Mucosa of descending colon (tissue), 3 donors: ENCODE data around the gene FAM177A1. TPM values are rescaled to one million over a fixed set of nuclear protein-coding genes. Genes with fewer than 3 reads are reported as not detected.

ENCODE experiments used
- ATAC-seq: fragments of 200-7000 bp; cut with Tn5 transposase; one replicate; pipeline ENCODE4 v1.9.1; 2020; ENCODE audit warnings: mild to moderate bottlenecking, moderate library complexity
- DNase-seq, 3 donors: peaks; one replicate each; pipeline ENCODE4 v3.0.0-alpha.2; 2020
- H3K36me3 ChIP-seq: fragments of 200-600 bp; one replicate; pipeline ENCODE4 v1.8.0; 2021; ENCODE audit warnings: low read depth, mild to moderate bottlenecking
- H3K4me1 ChIP-seq: fragments of 200-600 bp; one replicate; pipeline ENCODE4 v1.8.0; 2021; ENCODE audit warnings: low read depth, mild to moderate bottlenecking
- H3K4me3 ChIP-seq: fragments of 200-600 bp; one replicate; pipeline ENCODE4 v1.8.0; 2021; ENCODE audit warnings: mild to moderate bottlenecking
- H3K9me3 ChIP-seq: fragments of 200-600 bp; one replicate; pipeline ENCODE4 v1.8.0; 2021; ENCODE audit warnings: mild to moderate bottlenecking
- intact Hi-C, 2 donors: fragments of 100-400 bp; cut with DNase I in 1 of 2; cut with micrococcal nuclease in 1 of 2; formaldehyde crosslinking; loops; one replicate each; pipeline versions ENCODE4 v1.11.0 to v1.11.1; 2022; cut with DNase I, micrococcal nuclease
- total RNA-seq, 3 donors: library from RNA; stranded (reverse); fragmentation: NEBNext Ultra II Directional in 2 of 3; extraction: Animal tissue kit (Norgen Biotek cat#: 25700) in 2 of 3; gene quantifications; one replicate each; pipeline versions ENCODE4 v1.2.1 to v1.2.4, GENCODE V29; 2021 to 2023
- TF ChIP-seq, protein P1 (sequence below): fragments of 200-600 bp; IDR thresholded peaks from one replicate; pipeline ENCODE4 v1.8.0; 2022; ENCODE audit warnings: antibody characterized with exemption, mild to moderate bottlenecking
- donor health status: DM: no; HTN: no; CAD: no; lungs with moderate emphysema.
- donor health status: DM: no; HTN: no; CAD: no.
- donor health status: DM: no; HTN: yes; CAD: no.

FAM177A1 gene
- total RNA-seq, 3 donors from 2014 or later, result 98.1 to 152 (median 142) TPM

DNA sequence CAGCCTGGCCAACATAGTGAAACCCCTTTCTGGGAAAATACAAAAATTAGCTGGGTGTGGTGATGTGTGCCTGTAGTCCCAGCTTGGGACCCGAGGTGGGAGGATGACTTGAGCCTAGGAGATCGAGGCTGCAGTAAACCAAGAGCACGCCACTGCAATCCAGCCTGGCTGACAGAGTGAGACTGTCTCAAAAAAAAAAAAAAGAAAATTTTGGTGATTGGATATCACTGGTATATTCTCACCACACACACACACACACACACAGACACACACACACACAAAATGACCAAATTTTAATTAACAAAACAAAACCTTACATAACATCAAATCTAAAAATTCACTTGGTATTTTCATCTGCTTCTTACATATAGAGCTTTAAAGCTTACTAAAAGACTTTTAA, 3.4 kb upstream of the FAM177A1 start:
- peaks cover under 1% of the 10 kb centered on the region for H3K4me1 ChIP-seq
- ATAC-seq (no peak), DNase-seq (no peak)
- H3K9me3 ChIP-seq, result no peaks in the 10 kb centered on the region
- intact Hi-C loops, result no loop called here
- TF ChIP-seq, protein P1, sequence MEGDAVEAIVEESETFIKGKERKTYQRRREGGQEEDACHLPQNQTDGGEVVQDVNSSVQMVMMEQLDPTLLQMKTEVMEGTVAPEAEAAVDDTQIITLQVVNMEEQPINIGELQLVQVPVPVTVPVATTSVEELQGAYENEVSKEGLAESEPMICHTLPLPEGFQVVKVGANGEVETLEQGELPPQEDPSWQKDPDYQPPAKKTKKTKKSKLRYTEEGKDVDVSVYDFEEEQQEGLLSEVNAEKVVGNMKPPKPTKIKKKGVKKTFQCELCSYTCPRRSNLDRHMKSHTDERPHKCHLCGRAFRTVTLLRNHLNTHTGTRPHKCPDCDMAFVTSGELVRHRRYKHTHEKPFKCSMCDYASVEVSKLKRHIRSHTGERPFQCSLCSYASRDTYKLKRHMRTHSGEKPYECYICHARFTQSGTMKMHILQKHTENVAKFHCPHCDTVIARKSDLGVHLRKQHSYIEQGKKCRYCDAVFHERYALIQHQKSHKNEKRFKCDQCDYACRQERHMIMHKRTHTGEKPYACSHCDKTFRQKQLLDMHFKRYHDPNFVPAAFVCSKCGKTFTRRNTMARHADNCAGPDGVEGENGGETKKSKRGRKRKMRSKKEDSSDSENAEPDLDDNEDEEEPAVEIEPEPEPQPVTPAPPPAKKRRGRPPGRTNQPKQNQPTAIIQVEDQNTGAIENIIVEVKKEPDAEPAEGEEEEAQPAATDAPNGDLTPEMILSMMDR, result no peak
- H3K36me3 ChIP-seq, result no peaks in the 10 kb centered on the region
- no peak overlapping the region for H3K4me3 ChIP-seq

DNA sequence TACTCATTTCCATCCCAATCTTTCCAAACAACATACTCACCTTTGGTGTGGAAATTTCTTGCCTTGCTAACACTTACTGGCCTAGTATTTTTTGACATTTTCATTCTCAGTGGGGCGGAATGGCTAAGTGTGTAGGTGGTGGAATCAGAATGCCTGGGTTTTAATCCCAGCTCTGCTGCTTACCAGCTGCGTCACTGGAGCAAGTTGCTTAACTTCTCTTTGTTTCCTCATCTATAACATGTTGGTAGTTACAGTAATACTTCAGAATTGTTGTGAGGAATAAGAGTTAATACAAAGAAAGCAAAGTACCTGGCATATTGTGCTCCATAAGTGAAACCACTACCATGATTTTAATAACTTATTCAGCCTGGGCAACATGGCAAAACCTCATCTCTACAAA, 3.0 kb upstream of the FAM177A1 start:
- no peaks in the 10 kb centered on the region for H3K36me3 ChIP-seq
- H3K4me1 ChIP-seq, result peaks cover 5% of the 10 kb centered on the region
- no peak for ATAC-seq
- DNase-seq, result no peak
- no peaks in the 10 kb centered on the region for H3K9me3 ChIP-seq
- TF ChIP-seq, protein P1, result no peak
- no peak overlapping the region for H3K4me3 ChIP-seq
- intact Hi-C loops, result no loop called here

DNA sequence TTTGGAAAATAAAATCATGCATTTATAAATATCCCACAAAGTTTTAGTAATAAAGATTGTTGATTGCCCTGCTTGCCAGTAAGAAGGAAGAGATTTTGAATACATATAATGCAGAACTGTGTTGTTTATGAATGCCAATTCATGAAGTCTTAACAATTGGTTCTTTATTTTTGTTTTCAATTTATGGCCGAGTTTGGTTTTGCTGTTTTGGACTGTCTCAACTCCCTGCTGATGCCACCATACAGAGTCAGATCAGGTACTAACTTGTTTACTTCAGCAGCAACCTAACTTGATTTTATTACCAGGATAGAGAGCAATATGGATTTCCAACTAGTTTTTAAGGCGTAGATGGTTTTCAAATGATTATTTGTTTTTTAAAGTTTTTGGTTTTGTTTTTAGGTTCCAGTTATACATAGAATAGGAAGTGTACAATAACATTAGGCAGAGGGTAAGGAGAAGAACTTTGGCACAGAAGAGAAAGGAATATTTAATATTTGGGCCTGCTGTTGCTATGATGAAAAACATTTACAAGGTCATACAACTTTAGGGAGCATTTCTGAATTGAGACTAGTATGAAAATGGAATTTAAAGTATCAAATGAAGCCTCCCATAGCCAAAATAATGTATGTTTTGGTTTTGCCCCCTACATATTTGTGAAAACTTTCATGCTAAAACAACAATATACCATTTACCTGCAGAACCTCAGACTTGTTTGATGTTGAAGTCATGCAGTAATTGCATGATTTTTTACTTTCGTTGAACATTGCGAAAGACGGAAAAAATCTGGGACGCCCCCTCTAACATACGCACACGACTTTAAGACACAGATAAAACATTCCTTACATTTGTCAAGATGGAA, 904 bp upstream of the FAM177A1 start:
- ATAC-seq, result no peak
- H3K9me3 ChIP-seq, result no peaks in the 10 kb centered on the region
- TF ChIP-seq, protein P1, result no peak
- H3K4me1 ChIP-seq, result peaks cover 13% of the 10 kb centered on the region
- intact Hi-C loops, result no loop called here
- no peaks in the 10 kb centered on the region for H3K36me3 ChIP-seq
- peak overlapping the region; percentile 67 for H3K4me3 ChIP-seq
- no peak for DNase-seq

DNA sequence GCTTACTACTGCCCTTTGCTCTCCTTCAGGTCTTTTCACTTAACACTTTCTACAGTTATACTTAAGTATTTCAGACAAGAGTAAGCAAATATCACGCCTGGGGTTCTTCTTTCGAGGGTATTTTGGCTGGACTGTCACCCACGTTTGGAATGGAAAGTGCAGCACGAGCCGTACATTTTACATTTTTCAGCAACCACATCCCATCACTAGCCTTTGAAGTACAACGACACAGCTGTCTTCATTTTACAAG, 349 bp upstream of the FAM177A1 start:
- peak overlapping the region; percentile 67 for H3K4me3 ChIP-seq
- intact Hi-C loops, result no loop called here
- DNase-seq (no peak), ATAC-seq (no peak)
- H3K4me1 ChIP-seq, result peaks cover 19% of the 10 kb centered on the region
- no peaks in the 10 kb centered on the region for H3K36me3 ChIP-seq
- no peaks in the 10 kb centered on the region for H3K9me3 ChIP-seq
- TF ChIP-seq, protein P1, result no peak

DNA sequence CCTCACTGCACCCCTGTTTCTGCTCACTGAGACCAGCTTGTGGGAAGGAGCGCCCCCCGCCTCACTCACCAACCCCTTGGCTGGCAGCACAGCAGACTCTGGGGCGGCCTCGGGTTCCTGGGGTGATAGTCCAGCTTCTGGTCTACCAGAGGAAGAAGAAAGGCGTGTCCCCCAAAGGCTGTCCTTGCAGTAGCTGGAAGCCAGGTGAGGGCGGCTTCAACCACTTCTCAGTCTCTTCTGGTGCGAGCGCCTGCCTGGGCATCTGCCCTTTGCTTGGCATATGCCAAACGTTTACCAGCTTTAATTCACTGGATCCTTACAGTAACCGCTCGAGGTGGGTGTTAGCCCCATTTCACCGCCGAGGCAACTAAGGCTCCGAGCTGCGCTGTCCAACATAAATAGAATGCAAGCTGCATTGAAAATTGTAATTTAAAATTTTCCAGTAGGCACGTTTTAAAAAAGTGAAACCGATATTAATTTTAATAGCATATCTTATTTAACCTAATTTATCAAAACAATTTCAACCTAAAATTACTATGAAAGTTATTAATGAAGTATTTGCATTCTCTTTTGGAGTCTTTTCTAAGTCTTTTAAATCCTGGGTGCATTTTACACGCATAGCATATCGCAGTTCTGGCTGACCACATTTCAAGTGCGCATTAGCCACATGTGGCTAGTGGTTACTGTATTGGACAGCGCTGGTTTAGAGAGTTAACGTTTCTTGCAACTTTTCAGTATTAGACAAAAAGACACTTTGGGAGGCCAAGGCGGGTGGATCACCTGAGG, 872 bp downstream of the FAM177A1 start:
- Histone ChIP-seq H3K4me1 (peaks cover 26% of the 10 kb centered on the region), H3K4me3 (peak overlapping the region; percentile 67), H3K36me3 (no peaks in the 10 kb centered on the region), H3K9me3 (no peaks in the 10 kb centered on the region)
- intact Hi-C loops, result no loop called here
- DNase-seq (peak; percentile 77 to 83 (median 81)), ATAC-seq (peak; percentile 65)
- TF ChIP-seq, protein P1, result no peak
